RWPE2 (cell line): Measurements from ENCODE around the gene PKIB.

Source experiments
- ATAC-seq: fragments of 200-7000 bp; cut with Tn5 transposase; 3 replicates; pipeline ENCODE4 v1.9.1; 2021; ENCODE audit warnings: low read depth
- DNase-seq: peaks from one replicate; pipeline ENCODE4 v3.0.0-alpha.2; 2020; ENCODE audit warnings: low spot score
- H3K27ac ChIP-seq: fragments of 450-650 bp; 2 replicates; pipeline ENCODE4 v1.5.1; 2017; ENCODE audit warnings: mild to moderate bottlenecking; ENCODE audit not compliant: poor library complexity, severe bottlenecking
- H3K27me3 ChIP-seq: fragments of 250-450 bp; sonication (Bioruptor Pico); 2 replicates; pipeline ENCODE4 v1.5.1; 2021; ENCODE audit warnings: mild to moderate bottlenecking, moderate library complexity; ENCODE audit not compliant: insufficient read depth, poor library complexity, severe bottlenecking
- H3K36me3 ChIP-seq: fragments of 250-450 bp; sonication (Bioruptor Pico); 2 replicates; pipeline ENCODE4 v1.5.1; 2020; ENCODE audit warnings: low read depth, mild to moderate bottlenecking, moderate library complexity
- H3K4me1 ChIP-seq: fragments of 250-450 bp; sonication (Bioruptor Pico); 2 replicates; pipeline ENCODE4 v1.5.1; 2021; ENCODE audit warnings: mild to moderate bottlenecking, moderate library complexity; ENCODE audit not compliant: insufficient read depth, poor library complexity, severe bottlenecking
- H3K4me3 ChIP-seq: fragments of 250-450 bp; sonication (Bioruptor Pico); 2 replicates; pipeline ENCODE4 v1.5.1; 2021; ENCODE audit warnings: mild to moderate bottlenecking, moderate library complexity; ENCODE audit not compliant: severe bottlenecking
- H3K9me3 ChIP-seq: fragments of 250-450 bp; sonication (Bioruptor Pico); 2 replicates; pipeline ENCODE4 v1.5.1; 2021; ENCODE audit warnings: mild to moderate bottlenecking, moderate library complexity; ENCODE audit not compliant: severe bottlenecking
- CTCF ChIP-seq: fragments of 450-650 bp; IDR thresholded peaks from one replicate; pipeline ENCODE4 v1.5.1; 2017; ENCODE audit warnings: mild to moderate bottlenecking, moderate library complexity; ENCODE audit not compliant: poor library complexity, severe bottlenecking

Gene PKIB

GRCh38 chr6:122567034-122567433, 43.2 kb upstream of the PKIB start:
- Histone ChIP-seq H3K9me3 (no peaks in the 10 kb centered on the region), H3K4me3 (no peak overlapping the region), H3K27ac (no peak overlapping the region), H3K27me3 (no peaks in the 10 kb centered on the region), H3K4me1 (no peaks in the 10 kb centered on the region), H3K36me3 (no peaks in the 10 kb centered on the region)
- ATAC-seq (no peak), DNase-seq (no peak)
- TF ChIP-seq CTCF: no peak

GRCh38 chr6:122568350-122568749, 41.9 kb upstream of the PKIB start:
- no peak for ATAC-seq
- H3K36me3 ChIP-seq: no peaks in the 10 kb centered on the region
- no peaks in the 10 kb centered on the region for H3K27me3 ChIP-seq
- no peak overlapping the region for H3K4me3 ChIP-seq
- no peak for TF ChIP-seq CTCF
- no peaks in the 10 kb centered on the region for H3K4me1 ChIP-seq
- H3K9me3 ChIP-seq: no peaks in the 10 kb centered on the region
- no peak for DNase-seq
- no peak overlapping the region for H3K27ac ChIP-seq

GRCh38 chr6:122568797-122569221, 41.4 kb upstream of the PKIB start:
- no peak; the same call in 1 of the 3 replicates for ATAC-seq

GRCh38 chr6:122569230-122569771, 40.9 kb upstream of the PKIB start:
- Histone ChIP-seq H3K36me3 (no peaks in the 10 kb centered on the region), H3K27me3 (no peaks in the 10 kb centered on the region), H3K27ac (no peak overlapping the region), H3K4me1 (no peaks in the 10 kb centered on the region), H3K4me3 (no peak overlapping the region), H3K9me3 (no peaks in the 10 kb centered on the region)
- no peak for TF ChIP-seq CTCF
- ATAC-seq (no peak), DNase-seq (no peak)

More at GRCh38 chr6:122568797-122569221, 41.4 kb upstream of the PKIB start:
- no peak overlapping the region for H3K27ac ChIP-seq
- no peaks in the 10 kb centered on the region for H3K36me3 ChIP-seq
- no peak overlapping the region for H3K4me3 ChIP-seq
- H3K4me1 ChIP-seq: no peaks in the 10 kb centered on the region
- no peaks in the 10 kb centered on the region for H3K27me3 ChIP-seq
- DNase-seq: no peak
- H3K9me3 ChIP-seq: no peaks in the 10 kb centered on the region
- TF ChIP-seq CTCF: no peak

- DNase-seq (no peak), ATAC-seq (no peak)
- TF ChIP-seq CTCF: no peak
- Histone ChIP-seq H3K4me3 (no peak overlapping the region), H3K4me1 (no peaks in the 10 kb centered on the region), H3K27ac (no peak overlapping the region), H3K36me3 (no peaks in the 10 kb centered on the region), H3K27me3 (no peaks in the 10 kb centered on the region), H3K9me3 (no peaks in the 10 kb centered on the region)
Observed at GRCh38 chr6:122571888-122572287, 38.3 kb upstream of the PKIB start.
